NCI-H446 treated with DMSO at 0.1 percent for 48 hours (cell line): ENCODE data around the gene KCNJ16.
A peak's percentile ranks its signal among the peaks of the same experiment; 100 is the strongest.

Experiments used
- DNase-seq: peaks from one replicate; lab custom pipeline; 2025; lab: John Stamatoyannopoulos, UW

KCNJ16 gene

DNA sequence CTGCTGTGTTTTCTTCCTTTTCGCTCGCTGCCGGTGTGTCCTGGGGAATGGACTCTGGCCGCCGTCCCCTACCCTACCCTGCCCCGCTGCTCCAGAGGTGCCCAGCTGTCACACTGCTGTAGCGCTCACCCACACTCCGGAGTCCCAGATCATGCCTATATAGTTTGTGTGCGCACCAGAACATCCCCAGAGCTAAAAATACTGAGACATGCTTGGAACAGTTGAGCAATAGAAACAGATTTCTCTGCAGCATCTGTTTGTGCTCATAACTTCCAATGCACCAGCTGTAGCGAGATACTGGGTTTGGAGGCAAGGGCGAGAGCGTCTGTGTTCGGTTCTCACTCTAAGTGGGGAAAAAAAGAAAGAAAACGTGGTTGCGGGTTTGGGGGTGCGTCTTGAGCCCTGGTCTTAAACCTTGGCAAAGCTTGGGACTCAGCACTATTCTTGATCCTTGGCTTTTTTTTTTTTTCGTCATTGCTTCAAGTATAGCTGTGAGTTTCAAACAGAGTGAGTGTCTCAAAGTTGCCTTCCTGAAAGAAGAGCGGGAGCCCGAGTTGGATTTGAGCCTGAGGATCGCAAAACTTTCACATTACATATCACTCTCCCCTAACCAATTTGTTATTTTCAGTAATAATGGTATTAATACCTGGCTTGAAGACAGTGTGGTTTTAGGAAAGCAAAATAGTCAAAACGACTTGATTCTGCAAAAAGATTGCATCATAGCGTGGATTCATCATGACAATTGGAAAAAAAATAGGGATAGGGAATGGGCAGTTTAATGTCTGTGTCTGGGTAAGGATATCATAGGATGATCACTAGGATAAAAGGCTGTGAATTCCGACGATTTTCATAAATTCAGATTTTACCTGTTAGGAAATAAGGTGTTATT lies 94.9 kb downstream of the KCNJ16 start:
- DNase-seq = peak; percentile 30

DNA sequence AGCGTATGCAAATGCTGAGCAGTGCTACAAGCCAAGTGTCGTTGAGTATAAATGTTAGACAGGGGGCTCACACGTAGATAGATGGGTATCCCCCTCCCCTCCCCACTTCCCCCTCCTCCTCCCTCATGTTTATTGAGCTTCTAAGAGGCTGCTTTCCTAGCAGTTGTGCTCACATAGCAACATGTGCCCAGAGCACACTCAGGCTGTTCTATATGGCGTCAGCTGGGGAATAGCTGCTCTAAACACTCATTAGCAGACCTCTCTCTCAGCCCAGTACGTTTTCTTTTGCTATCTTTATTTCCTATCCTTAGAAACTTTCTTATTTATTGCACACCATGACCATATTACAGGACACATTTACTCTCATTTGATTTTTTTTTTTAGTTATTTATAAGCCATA lies 96.1 kb downstream of the KCNJ16 start:
- DNase-seq = peak; percentile 21

DNA sequence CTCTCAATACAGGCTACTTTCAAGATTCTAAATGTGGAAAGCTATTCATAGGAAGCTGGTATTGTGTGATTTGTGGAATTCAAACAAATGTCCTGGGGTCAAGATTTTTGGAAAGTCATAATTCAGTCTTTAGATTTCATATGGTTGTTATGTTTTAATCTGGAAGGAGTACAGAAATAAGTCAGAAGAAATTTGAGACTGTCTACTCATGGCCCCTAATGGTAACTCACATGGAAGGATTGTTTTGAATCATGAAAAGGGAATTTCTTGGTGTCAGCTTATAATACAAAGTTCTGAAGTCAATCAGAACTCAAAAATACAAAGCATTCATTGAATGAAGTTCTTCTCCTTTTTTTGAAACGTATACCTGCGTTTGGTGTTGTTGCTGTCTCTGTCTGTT lies 97.4 kb downstream of the KCNJ16 start:
- DNase-seq = no peak

DNA sequence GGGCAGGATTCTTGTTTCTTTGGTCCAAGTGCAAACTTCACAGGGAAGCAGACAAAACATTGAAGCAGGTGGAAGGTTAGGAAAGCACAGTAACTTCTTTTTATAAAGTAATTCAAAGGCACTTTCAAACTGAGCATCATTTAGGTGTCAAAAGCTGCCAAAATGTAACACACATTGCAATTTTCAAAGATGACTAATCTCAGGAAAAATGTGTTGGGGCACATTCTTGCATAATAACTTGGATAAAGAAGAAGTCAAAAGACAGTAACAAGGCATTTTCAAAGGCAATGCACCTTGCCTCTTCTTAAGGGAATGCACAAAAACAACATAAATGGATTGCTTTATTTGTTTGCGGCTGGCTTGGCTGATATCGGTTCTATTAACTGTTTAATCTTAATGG lies 97.9 kb downstream of the KCNJ16 start:
- DNase-seq = no peak

DNA sequence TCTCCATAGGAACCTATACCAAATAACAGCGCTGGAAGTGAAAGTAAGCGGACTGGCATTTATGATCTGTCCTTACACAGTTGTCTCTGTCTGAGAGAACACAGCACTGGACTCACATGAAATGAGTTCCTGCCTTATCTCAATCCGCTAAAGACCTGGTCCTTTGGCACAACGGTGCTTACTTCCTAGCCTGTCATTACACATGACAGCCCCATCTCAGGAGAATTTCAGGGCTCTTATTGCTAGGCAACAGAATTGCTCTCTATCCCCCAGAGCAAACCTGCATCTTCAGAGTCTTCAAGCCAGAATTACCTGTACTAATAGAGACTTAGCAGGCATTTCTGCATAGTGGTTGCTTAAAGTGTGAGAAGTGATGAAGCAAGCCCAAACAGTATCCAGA lies 98.7 kb downstream of the KCNJ16 start:
- DNase-seq = no peak

DNA sequence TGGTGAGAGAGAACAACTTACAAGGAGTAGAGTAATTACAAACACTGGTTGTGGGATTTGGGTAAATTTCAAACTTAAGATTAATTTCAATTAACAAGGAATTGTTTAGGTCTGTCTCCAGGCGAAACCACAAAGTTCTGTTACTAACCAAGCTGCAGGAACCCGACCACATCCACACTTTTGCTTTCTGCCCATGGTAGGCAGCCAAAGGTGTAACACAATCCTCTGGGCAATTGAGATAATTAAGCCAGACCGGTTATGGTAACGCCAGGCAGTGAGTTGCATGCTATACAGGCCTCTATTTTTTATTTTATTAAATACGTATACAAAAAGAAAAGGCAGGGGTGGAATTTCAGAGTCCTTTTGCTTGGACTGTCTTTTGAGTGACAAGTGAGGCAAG lies 106.4 kb downstream of the KCNJ16 start:
- no peak for DNase-seq

DNA sequence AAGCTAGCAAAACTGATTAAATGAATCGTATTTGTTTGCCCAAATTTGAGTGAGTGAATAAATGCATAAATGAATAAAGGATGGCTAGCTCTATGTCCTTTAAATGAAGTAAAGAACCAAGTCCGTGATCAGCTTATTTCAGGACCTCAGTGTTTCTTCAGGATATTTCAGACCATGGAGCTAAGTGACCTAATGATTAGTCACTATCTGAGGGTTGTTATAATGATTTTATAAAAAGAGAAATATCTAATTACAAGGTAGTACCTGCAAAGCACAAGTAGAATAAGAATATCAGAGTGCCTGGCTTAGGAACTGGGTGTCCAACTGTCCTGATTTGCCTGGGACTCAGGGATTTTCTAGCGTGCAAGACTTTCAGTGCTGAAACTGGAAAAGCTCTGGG lies 106.8 kb downstream of the KCNJ16 start:
- DNase-seq = no peak

DNA sequence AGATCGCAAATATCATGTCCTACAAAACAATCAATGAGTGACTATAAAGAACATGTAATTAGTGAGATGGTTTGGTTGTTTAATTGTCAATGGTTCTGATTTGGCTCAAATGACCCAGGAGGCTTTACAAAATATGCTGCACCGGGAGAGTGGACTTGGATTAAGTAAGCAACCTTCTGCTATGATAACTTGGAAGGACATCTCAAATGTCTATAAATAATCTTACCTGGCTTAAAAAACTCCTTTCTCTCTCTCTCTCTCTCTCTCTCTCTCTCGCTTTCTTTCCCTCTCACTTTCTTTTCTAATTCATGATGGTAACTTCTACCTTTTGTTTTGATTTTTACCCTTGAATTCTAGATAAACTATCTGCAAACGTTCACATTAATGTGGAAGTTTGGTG lies 108.5 kb downstream of the KCNJ16 start:
- DNase-seq = no peak

DNA sequence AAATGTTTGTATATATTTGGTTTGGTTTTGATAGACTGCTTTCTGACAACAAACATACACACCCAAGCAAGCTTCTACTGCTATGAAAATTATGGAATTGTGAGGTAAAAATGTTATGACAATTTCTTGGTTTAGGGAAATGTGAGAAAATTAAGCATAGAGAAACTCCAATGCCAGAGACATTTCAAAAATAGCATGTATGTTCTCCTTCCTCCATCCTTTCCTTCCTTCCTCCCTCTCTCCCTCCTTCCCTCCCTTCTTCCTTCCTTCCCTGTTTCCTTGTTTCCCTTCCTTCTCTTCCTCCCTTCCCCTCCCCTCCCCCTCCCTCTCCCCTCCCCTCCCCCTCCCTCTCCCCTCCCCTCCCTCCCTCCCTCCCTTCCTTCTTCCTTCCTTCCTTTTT lies 109.2 kb downstream of the KCNJ16 start:
- no peak for DNase-seq

DNA sequence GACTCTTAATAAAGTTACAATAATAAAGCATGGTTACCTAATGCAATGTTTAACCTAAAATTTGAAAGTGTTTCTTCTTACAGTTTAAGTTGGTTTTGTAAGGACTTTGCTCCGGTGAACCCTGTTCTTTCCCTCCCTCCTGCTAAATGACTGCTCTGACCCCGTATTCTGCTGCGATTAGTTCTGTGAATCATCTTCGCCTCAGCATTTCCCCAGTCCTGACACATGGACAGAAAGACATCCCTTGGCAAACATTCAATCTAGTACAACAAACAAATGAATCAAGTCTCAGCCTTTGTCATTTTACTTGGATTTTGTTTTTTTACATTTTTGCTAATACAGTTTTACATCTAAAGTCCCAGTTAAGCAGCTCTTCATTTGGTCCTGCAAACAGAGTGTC lies 109.7 kb downstream of the KCNJ16 start:
- no peak for DNase-seq
